Measurements from ENCODE around the gene SHC2.

Gene SHC2

DNA sequence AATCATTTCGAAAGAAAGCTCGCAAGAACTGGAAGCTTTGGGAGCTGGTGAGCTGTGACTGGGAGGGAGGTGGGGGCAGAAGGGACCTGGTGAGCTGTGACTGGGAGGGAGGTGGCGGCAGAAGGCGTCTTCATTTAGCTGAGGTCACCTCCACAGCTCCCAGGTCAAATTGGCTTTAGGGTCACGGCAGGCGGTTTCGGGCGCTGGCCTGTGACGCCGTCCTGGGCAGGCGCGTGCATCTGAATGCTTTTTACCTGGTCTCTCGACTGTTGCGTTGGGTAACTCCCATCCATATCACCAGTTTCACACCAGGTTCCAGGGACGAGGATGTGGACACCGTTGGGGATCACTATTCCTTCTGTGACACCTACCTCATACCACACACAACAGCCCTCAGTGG is 81.0 kb downstream of the SHC2 start:
- TF ChIP-seq, protein P1, sequence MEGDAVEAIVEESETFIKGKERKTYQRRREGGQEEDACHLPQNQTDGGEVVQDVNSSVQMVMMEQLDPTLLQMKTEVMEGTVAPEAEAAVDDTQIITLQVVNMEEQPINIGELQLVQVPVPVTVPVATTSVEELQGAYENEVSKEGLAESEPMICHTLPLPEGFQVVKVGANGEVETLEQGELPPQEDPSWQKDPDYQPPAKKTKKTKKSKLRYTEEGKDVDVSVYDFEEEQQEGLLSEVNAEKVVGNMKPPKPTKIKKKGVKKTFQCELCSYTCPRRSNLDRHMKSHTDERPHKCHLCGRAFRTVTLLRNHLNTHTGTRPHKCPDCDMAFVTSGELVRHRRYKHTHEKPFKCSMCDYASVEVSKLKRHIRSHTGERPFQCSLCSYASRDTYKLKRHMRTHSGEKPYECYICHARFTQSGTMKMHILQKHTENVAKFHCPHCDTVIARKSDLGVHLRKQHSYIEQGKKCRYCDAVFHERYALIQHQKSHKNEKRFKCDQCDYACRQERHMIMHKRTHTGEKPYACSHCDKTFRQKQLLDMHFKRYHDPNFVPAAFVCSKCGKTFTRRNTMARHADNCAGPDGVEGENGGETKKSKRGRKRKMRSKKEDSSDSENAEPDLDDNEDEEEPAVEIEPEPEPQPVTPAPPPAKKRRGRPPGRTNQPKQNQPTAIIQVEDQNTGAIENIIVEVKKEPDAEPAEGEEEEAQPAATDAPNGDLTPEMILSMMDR (IDR thresholded peaks at IDR 0.05; ENCODE audit: low read depth, low read length) = no peak

GRCh38 chr19:378706-379105 is 82.1 kb downstream of the SHC2 start:
- TF ChIP-seq, protein P1 (IDR thresholded peaks at IDR 0.05; ENCODE audit: low read depth, low read length) = no peak
- in situ Hi-C loops (cut with HindIII; ENCODE audit: low sequenced_read_pairs) = no loop called here
- no peak overlapping the region for H3K4me3 ChIP-seq (ENCODE audit: low read depth, low read length)
- DNase-seq (ENCODE audit: low read depth, low spot score) = no peak

More for the DNA sequence above, 81.0 kb downstream of the SHC2 start:
- no peak for DNase-seq (ENCODE audit: low read depth, low spot score)
- in situ Hi-C loops (cut with HindIII; ENCODE audit: low sequenced_read_pairs) = no loop called here
- no peak overlapping the region for H3K4me3 ChIP-seq (ENCODE audit: low read depth, low read length)

- TF ChIP-seq, protein P1 (IDR thresholded peaks at IDR 0.05; ENCODE audit: low read depth, low read length) = no peak
- no peak overlapping the region for H3K4me3 ChIP-seq (ENCODE audit: low read depth, low read length)
- DNase-seq (ENCODE audit: low read depth, low spot score) = no peak
- in situ Hi-C loops (cut with HindIII; ENCODE audit: low sequenced_read_pairs) = no loop called here
These were observed 82.8 kb downstream of the SHC2 start for GRCh38 chr19:377801-378581.

DNA sequence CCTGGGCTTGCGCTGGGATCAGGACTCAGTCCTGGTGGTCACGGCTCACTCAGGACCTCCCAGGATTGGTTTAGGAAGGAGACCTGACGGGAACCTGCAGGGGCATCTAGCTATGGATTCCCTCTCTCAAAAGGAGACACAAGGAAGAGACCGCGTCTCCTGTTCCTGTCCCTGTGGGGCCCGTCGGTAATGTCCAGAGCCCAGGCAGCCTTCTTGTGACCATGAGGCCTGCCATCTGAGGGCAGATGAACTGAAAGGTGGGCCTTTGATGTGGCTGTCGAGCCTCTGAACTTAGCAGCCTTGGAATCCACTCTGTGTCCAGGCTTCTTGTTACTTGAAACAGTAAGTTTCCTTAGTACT is 84.7 kb downstream of the SHC2 start:
- in situ Hi-C loops (cut with HindIII; ENCODE audit: low sequenced_read_pairs) = no loop called here
- TF ChIP-seq, protein P1 (IDR thresholded peaks at IDR 0.05; ENCODE audit: low read depth, low read length) = no peak
- DNase-seq (ENCODE audit: low read depth, low spot score) = no peak
- no peak overlapping the region for H3K4me3 ChIP-seq (ENCODE audit: low read depth, low read length)

GRCh38 chr19:375395-376110 is 85.3 kb downstream of the SHC2 start:
- in situ Hi-C loops (cut with HindIII; ENCODE audit: low sequenced_read_pairs) = no loop called here
- no peak overlapping the region for H3K4me3 ChIP-seq (ENCODE audit: low read depth, low read length)
- TF ChIP-seq, protein P1 (IDR thresholded peaks at IDR 0.05; ENCODE audit: low read depth, low read length) = no peak
- no peak for DNase-seq (ENCODE audit: low read depth, low spot score)

- DNase-seq (ENCODE audit: low read depth, low spot score) = no peak
- no peak overlapping the region for H3K4me3 ChIP-seq (ENCODE audit: low read depth, low read length)
- in situ Hi-C loops (cut with HindIII; ENCODE audit: low sequenced_read_pairs) = no loop called here
- TF ChIP-seq, protein P1 (IDR thresholded peaks at IDR 0.05; ENCODE audit: low read depth, low read length) = no peak
These were observed 86.0 kb downstream of the SHC2 start for GRCh38 chr19:374886-375235.

Data from astrocyte of the spinal cord (primary cell).